HL-60 (cell line): ENCODE results near the gene SEPTIN12.

Source experiments
- CTCF ChIP-seq: IDR thresholded peaks from one replicate; pipeline ENCODE4 v1.5.1; 2011; ENCODE audit warnings: low read length, control low read depth, inconsistent platforms; ENCODE audit not compliant: insufficient read depth
- GABPA ChIP-seq: IDR thresholded peaks from 2 replicates; pipeline ENCODE4 v1.6.1; 2012; ENCODE audit warnings: low read depth
- POLR2AphosphoS5 ChIP-seq: IDR thresholded peaks from 2 replicates; pipeline ENCODE4 v1.6.1; 2012; ENCODE audit warnings: low read depth
- REST ChIP-seq: IDR thresholded peaks from 2 replicates; pipeline ENCODE4 v1.6.1; 2012; ENCODE audit warnings: low read depth; ENCODE audit not compliant: insufficient replicate concordance
- SPI1 ChIP-seq: IDR thresholded peaks from 2 replicates; pipeline ENCODE4 v1.6.1; 2012; ENCODE audit warnings: low read depth, mild to moderate bottlenecking, borderline replicate concordance

- TF ChIP-seq REST, result no peak
- no peak for TF ChIP-seq CTCF
- no peak for TF ChIP-seq POLR2AphosphoS5
- no peak for TF ChIP-seq SPI1
- TF ChIP-seq GABPA, result no peak
Measured at GRCh38 chr16:4790261-4790660, 2.1 kb upstream of the SEPTIN12 start.
